NCI-H1417 treated with DMSO at 0.1 percent for 48 hours (cell line): ENCODE data around the gene TRMT1.

Experiments
- DNase-seq: peaks from one replicate; lab custom pipeline; 2025; lab: John Stamatoyannopoulos, UW

TRMT1 gene

GRCh38 chr19:13070425-13071140 lies 46.0 kb downstream of the TRMT1 start:
- no peak for DNase-seq

DNA sequence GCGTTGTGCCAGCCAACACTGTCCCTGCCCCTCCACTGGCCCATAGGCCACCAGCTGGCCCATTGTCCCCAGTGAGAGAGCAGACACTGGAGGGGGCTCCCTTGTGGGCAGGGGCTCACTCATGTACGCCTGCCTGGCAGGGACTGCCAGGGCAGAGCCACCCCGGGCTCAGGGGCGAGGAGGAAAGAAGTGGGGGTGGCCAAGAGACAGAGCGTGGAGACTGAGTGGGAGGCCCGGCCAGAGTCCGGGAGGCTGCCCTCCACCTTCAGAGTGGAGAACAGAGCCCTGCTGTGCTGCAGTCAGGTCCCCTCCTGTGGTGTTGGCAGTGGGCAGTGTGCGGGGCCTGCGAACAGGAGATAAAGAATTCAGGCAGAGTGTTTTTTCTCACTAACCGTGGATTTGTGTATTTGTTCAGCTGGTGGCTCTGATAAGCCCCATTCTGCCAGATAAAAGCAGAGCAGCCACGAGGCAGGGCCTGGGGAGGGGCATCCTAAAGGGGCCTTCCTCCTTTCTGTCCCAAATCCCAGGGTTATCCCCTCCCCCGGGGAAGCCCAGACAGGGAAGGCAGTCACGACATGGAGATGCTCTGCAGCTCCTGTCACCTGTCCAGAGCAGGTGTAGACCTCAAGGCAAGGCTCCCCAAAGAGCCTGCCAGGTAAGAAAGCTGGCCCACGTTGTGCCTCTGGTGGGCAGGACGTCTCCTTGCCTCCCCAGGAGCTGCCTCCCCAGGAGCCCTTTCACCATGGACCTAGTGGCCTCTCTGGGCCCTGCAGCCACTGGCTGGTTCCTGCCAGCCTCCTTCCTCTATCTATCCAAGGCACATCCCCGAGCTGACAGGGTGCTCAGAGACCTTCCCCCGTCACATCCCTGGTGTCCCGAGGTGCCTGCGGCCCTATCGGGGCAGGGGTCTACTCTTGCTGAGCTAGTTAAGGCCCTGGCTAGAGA lies 46.9 kb downstream of the TRMT1 start:
- DNase-seq, result no peak

DNA sequence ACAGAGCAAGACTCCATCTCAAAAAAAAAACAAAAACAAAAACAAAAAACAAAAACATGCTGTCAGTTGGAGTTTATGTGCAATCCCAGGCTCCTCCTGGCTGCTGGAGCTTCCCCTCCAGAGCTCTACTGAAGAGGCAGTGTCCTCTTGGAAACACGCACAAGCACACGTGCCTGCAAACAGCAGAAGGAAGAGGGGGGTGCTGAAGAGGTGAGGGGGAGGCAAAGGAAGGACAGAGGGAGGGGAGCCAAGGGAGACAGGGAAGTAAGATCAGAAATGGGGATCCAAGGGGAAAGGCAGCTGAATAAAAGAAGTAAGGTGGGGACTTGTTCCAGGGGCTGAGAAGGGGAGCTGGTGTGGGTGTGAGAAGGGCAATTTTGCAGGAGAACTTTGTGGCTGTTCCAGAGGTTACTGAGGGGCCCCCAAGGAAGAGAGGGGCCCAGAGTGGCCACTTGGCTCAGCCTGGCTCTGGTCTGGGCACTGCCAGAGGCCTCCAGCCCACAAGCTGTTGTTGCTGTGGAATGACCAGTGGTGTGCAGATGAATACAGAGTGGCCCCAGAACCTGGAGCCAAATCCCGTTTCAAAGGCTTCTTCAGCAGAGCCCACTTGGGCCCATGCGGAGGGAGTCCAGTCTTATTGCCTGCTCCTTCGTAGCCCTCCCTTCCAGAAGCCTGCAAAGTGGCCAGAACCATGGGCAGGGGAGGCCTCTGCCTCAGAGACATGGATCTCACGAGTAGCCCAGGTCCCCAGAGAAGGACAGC lies 48.3 kb downstream of the TRMT1 start:
- no peak for DNase-seq

DNA sequence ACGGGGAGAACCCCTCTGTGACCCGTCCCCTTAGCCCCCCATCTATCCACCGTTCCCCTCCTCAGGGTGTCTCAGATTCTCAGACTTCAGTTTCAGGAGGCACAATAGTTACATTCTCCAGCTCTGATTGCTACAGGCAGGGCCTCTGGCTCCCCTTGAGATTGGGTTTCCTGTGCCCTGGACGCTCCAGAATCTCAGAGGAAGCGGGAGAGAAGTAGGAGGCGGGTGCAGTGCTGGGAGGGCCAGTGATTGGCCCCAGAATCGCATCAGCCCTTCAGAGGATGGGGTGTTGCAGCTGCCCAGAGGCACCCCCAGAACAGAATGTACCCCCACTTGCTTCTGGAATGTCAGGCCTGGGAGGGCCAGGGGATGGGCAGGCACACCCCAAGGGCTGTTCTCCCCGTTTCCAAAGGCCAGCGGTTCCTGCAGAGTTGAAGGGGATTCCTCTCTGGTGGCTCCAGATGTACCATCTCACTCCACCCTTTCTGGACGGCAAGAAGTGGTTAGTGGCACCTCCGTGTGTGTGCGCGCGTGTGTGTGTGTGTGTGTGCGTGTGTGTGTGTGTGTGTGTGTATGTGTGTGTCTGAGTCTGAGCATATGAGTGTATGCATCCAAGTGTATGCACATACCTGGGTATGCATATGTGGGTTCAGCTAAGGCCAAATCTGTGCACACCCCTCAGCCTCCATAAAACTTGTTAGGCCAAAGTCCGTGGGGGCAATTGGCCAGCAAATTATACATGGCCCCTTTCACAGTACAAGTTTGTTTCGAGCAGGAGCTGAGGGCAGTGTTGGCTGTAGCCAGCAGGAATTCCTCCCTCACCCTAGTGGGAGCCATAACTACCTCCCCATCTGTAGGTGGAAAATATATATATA lies 49.4 kb downstream of the TRMT1 start:
- no peak for DNase-seq

DNA sequence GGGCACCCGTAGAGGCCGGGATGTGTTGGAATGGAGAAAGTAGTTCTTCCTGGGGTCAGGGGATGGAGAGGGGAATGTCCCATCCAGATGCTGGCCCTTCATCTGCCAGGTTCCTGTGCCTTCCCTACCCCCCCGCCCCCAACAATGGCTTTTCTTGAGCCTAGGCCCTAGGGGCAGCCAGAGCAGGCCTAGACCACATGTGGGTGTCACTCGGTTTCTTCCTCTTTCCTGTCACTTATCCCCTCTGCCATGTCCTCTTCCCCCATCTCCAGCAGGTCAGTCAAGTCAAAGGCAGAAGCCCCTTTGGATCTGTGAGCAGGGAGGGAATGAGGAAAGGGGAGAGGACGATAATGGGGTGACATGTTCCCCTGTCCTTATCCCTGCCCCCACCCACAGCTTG lies 50.3 kb downstream of the TRMT1 start:
- no peak for DNase-seq

DNA sequence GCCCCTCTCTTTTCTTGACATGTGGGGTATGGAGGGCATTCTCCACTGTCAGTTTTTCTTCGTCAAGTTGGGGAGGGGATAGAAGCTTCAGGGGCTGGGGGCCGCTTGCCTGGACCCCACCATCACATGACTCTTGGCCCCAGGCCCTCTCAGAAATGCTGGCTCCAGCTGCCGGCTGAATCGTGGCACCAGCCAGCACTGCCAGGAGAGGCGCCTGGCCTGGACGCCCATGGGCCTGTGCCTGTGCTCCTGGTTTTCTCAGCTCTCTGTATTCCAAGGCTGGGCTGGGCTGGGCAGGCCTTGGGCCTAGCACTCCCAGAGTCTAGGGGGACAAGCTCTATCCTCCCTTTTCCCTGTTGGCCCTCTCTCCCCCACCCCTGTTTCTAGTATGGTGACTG lies 52.4 kb downstream of the TRMT1 start:
- DNase-seq, result no peak

GRCh38 chr19:13063461-13064091 lies 53.0 kb downstream of the TRMT1 start:
- no peak for DNase-seq

- DNase-seq, result no peak
Measured at GRCh38 chr19:13062317-13062716, 54.2 kb downstream of the TRMT1 start.

DNA sequence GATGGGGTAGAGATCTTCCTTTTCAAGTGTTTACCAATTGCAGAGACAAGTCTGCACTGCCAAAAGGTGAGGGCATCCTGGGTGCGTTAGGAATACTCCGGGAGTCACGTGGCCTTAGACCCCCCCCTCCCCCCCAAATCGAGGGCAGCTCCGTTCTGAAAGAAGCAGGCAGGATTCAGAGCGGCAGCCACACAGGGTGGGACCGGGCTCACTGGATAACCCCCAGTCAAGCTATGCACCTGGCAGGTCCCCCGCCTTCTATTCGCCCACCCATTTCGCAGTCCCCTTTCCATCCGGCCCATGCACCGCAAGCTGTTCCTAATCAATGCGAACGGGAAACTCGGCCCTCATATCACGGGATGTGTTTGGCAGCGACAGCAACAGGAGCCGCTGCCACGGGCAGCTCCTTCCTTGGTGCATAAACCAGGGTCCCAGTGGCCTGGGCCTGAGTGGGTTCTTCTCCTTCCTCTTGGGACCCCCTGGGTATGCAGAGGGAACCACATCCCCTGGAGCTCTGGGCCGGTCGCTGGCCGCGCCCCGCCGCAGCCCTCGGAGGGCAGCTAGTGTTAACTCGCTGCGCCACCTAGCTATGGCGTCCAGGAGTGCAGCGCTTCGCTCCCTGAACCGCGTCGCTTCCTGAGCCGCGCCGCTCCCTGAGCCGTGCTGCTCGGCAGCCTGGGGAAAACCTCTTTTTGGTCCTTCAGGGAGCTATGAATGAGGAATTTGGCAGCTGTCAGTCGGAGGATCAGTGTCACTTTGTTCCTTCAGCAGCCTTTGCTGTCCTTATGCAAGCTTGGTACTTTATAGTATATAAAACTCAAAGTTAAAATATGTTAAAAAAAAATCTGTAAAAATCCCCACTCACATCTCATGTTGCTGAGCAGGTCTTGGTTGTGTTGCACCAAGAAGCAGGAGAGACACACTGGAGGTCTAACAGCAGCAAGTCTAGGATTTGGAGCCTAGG lies 55.3 kb downstream of the TRMT1 start:
- peak; percentile 27 for DNase-seq

DNA sequence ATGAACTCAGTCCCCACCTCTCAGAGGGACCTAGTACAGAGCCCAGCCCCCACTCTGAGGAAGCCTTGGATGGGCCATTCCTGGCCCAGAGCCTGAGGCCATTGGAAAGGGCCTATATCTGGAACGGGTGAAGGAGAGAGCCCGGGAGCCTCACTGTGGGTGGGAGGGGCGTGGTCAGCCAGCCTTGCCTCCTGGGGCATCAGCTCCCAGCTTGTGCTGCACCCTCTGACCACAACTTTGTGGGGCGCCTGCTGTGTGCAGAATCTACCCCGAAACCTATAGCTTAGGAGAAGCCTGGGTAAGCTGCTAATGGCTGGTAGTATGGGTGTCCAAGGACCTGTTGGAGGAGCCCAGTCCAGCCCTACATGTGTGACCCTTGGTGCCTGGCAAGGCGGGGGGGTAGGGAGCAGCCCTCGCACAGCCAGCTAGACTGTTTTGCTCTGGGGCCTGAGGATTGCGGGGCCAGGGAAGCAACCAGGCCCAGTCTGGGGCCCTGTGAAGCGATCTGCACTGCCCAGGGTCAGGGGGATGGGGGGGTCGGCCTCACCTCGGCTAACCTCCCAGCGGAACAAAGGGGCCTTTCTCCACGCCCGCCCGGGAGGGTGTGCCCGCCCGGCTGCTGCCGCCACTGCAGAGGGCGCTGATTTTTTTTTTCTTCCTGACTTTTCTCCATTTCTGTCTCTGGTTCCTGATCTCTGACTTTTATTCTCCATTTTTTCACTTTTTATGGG lies 56.1 kb downstream of the TRMT1 start:
- DNase-seq, result no peak

GRCh38 chr19:13058951-13059660 lies 57.4 kb downstream of the TRMT1 start:
- no peak for DNase-seq

GRCh38 chr19:13057744-13058143 lies 58.8 kb downstream of the TRMT1 start:
- no peak for DNase-seq

- DNase-seq, result peak; percentile 72
Measured at GRCh38 chr19:13057147-13057572, 59.4 kb downstream of the TRMT1 start.

GRCh38 chr19:13056052-13056660 lies 60.4 kb downstream of the TRMT1 start:
- no peak for DNase-seq

- DNase-seq, result no peak
Measured at GRCh38 chr19:13055213-13056051, 61.1 kb downstream of the TRMT1 start.
